CD4-positive, alpha-beta T cell treated with Interleukin-4 for 4 hours (primary cell): ENCODE data around the gene CDX2.
"Not testable (repeated sequence)": the region's sequence is repeated elsewhere in the genome, so short reads cannot be mapped to it uniquely, and the experiment has no call there.

Experiments
- DNase-seq: peaks from one replicate; pipeline ENCODE4 v3.0.0-alpha.2; 2020

The CDX2 gene, protein sequence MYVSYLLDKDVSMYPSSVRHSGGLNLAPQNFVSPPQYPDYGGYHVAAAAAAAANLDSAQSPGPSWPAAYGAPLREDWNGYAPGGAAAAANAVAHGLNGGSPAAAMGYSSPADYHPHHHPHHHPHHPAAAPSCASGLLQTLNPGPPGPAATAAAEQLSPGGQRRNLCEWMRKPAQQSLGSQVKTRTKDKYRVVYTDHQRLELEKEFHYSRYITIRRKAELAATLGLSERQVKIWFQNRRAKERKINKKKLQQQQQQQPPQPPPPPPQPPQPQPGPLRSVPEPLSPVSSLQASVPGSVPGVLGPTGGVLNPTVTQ

DNA sequence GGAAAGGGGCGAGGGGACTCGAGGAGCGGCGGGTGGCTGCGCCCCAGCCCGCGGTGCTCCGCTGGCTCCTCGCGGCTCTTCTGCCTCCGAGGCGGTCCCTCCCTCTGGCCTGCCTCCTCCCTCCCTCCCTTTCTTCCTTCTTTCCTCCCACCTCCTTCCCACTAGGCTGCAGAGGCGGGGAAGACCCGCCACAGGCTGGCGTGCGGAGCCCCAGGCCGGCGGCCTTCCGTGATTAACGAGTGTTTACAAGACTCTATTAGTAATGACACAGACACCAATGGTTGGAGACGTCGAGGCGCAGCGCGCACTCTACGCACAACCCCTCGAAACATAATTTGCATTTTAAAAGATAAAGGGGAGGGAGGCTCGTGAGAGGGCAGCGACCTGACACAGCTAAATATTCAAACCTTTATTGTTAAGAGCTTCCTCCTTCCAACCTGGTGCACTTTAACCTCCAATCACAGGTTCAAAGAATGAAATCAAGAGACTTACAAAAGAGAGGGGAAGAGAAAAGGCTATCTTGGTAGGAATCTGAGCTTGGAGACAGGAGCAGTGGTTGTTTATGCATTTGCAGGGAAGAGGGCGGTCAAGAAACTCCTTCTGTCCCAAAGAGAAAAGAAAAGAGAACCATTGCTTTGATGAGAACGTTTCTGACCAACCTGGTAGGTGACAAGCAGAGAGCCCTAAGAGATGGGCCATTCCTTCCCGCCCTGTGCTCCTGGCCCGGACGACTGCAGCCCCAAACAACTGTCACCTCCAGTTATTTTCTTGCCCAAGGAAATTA is at the start of gene CDX2:
Gene CDX2 (minus strand): TSS at position 234 of the 784 bp plus-strand sequence. CDS start 309 bp downstream, outside the sequence.
- DNase-seq = no peak

DNA sequence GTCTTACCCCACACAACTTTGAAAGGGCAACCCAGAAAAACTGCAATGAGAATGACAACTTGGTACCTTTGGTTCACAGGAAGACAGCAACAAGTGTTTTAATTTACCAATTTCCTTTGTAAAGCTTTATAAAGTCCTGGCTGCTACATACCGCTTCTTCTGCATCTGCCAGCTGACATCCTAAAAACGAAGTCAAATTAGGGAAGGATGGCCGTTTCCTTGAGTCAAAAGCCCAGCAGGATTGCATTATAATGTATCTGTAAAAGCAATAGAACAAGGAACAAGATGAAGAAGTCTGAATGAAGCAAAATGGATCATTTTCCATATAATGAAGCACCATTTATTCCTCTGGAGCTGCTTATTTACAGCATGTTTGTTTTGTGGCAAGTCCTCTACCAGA is 45.2 kb upstream of the CDX2 start:
- DNase-seq = no peak

DNA sequence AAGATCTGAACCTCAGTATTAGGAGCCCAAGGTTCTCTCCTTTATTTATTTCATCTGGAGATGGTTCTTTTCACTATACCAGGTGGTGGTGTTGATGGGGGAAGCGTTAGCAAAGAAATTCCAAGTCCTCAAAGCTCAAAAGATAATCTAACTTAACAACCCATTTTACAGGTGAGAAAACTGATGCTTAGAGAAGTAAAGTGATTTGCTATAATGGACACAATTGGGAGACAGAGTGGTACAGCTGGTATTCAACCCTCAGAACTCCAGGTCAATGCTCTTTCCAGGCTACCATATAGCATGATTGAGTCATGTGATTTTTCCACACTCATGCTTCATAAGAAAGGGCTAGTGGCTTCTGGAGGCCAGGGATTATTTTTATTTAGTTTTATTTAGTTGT is 44.4 kb upstream of the CDX2 start:
- DNase-seq = no peak

DNA sequence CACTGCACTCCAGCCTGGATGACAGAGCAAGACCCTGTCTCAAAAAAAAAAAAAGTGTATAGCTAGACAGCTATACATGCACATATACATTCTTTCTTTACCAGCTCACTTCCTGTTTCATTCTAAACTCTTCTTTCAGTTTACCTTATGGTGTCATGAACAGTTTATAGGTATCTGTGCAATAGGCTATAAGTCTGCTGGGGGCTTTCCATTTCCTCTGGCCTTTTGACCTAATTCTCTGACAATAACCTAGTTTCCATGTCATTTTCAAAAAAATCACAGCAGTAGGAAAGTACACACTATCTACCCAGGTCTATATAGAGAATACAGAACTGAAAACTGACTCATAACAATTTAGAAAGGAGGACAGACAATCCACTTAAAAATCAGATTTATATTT is 43.8 kb upstream of the CDX2 start:
- no peak for DNase-seq

DNA sequence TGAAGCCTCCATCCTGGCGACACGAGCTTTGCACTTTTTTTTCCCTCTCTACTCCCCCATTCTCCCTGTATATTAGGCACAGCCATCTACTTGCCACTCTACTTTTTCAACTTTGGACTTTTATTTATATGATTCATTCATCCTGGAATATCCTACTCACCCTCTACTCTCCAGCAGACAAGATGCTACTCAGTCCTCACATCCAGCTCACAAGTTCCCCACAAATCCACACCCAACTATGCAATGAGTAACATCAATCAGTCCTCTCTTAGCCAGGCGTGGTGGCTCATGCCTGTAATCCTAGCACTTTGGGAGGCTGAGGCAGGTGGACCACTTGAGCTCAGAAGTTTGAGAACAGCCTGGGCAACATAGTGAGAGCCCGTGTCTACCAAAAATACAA is 43.3 kb upstream of the CDX2 start:
- DNase-seq = no peak

DNA sequence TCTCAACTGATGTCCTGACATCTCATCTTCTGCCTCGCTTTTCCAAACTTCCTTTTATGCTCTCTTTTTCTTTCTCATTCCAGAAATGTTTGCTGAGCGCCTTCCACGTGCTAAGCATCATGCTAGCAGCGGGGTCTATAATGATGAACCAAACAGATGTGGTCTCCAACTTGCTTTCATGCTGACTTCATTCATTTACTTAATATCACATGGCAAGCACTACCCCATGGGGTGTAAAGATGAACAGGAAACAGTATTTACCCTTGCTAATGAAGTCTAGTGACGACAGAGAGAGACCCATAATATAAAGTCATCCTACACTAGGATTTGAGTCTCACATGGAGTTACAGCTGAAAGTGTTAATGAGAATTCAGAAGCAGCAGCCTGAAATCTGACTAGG is 40.9 kb upstream of the CDX2 start:
- DNase-seq = no peak

DNA sequence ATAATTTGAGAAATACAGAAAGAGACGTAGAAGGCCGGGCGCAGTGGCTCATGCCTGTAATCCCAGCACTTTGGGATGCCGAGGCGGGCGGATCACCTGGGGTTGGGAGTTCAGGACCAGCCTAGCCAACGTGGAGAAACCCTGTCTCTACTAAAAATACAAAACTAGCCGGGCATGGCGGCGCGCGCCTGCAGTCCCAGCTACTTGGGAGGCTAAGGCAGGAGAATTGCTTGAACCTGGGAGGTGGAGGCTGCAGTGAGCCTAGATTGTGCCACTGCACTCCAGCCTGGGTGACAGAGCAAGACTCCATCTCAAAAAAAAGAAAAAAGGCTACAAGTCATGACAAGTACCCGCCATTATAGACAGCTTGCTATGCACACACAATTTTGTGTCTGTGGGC is 35.9 kb upstream of the CDX2 start:
- DNase-seq = not testable (repeated sequence)

DNA sequence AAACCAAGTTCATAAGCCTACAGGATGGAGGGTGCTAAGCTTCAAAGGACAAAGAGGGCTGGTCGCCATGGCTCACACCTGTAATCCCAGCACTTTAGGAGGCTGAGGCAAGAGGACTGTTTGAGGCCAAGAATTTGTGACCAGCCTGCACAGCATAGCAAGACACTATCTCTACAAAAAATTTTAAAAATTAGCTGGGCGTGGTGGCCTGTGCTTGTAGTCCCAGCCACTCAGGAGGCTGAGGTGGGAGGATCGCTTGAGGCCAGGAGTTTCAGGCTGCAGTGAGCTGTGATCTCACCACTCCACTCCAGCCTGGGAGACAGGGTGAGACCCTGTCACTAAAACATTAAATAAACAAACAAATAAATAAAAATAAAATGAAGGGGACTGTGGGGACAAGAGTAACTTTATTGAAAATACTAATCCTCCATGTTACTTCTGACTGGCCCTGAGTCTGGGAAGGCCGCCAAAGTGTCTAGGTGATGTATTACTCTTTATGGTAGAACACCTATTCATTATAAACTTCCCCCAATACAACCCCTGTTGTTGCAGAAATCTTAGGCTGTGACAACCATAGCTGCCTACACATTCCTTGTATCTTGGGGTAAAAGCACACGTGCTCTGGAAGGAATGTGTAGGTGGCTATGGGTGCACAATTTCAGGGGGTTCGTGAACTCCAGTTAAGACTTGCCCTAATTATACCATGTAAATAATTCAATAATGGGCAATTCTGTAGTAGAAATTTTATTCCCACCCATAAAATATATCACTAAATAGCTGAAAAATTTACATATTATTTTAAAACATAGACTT is 34.0 kb upstream of the CDX2 start:
- no peak for DNase-seq

DNA sequence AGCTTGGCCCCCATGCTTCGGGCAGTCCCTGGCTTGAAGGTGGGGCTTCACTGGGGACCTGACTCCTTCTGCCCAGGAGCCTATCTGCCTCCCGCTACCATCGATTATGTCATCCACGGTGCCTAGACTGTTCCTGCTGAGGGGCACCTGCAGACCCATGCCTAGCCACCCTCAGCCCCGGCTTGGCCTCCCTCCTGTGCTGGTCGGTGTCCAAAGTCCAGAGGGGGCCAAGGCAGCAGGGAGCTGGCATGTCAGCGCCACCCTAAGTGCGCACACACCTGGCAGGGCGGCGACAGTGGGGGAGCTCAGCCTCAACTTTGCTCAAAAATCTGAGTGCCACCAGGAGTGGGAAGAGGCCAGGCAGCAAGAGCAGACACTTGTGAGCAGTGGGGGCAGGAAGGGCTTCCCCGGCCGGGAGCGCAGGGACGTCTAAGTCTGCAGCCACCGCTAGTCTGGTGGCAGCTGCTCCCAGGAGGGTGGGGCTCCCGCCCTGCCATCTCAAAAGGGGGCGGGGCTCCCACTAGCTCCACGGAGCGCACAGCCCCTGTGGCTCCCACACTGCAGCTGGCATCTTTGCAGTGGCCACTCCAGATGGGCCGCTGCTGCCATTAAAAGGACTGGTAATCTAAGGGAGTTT is 32.8 kb upstream of the CDX2 start:
- DNase-seq = no peak

DNA sequence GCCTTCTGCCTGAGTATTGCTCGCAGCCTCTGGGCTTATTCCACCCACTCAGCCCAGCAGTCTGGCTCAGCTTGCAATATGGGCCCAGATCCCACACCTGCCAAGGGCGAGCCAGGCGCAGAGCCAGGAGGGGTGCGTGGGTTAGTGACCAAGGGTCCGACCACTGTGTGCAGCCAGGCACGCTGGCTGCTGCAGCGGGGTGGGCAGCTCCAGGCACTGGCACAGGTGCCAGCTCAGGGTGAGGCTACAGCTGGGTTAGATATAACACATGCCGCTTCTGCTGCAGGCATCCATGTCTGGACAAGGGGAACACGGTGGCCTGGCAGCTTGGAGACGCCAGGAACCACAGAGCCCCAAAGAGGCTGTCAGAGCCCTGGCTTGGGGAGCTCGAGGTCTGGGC is 31.9 kb upstream of the CDX2 start:
- no peak for DNase-seq

DNA sequence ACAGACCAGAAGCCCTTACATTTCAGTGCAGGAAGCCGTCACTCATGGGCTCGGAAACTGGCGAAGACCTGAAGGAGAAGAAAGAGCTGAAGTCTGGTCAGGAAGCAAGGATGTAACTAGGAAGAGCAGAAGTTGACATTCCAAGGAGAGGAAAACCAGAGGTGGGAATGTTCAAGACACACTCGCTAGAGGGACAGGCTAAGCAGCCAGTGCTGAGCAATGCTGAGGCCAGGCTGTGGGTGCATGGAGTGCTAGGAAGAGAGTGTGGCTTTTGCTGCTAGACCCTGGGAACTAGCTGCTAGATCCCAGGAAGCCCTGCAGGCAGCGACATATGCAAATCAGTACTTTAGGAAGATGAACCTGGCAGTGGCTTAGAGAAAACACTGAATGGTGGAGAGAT is 31.5 kb upstream of the CDX2 start:
- no peak for DNase-seq

DNA sequence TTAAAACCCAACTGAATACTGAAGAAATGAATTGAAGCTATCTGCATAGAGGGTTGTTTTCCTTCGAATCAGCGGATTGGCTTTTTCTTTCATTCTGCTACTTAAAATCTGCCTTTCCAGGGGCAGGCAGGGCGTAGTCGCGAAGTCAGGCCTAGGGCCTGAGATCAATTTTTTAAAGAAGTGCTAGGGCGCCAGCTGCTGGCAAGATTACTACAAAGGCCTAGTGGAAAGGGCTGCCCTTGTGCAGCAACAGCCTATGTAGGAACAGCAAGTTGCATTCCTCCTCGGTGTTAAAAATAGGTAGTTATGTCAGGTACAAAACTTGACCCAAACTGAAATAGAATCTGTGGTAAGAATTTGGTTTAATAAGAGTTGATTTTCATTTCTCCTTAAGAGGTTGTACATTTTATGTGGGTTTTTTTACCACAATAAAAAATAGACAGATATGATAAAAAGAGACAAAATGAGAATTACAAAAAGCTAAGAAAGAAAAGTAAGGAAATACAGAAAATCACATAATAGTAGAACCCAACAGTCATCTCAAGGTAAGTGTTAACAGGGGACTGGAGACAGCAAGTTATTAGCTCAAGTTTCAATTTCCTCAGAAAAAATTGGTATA is 28.9 kb upstream of the CDX2 start:
- DNase-seq = no peak

DNA sequence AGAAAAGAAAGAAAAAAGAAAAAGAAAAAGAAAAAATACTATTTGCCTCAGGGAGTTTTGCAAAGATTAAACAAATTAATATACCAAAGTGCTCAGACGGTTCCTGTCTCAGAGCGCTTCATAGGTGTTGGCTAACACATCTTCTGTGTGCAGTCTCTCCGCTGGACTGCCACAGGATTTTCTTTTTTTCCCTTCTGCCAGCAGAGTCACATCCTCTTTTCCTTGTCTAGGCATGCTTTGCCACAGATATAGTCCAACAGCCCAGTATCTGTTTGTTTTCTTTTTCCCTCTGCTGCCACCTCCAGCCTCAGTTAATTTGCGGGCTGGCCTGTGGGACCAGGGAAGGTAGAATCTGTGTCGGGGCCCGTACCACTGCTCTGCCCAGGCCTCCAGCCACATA is 22.8 kb upstream of the CDX2 start:
- DNase-seq = no peak

DNA sequence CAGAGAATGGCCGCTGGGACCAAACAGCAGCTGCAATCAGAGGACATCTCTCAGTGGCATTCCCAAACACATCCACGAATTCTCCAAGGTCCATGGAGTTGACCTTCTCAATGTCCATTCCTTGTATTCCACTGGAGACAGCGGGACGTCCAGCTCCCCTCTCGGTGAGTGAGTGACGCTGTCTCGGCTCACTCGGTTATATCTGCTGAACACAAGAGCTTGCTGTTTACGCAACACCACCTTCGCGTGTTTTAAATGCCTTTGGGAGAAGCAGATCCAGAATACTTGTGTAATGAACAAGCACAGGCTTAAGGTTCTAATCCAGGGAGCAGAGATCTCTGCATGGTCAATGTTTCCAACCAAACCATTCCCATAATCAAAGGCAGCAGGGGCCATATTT is 19.4 kb upstream of the CDX2 start, which contains the start of gene URAD:
Gene URAD (minus strand): TSS at position 174 of the 400 bp plus-strand sequence. CDS start 56 bp downstream, at position 118.
- DNase-seq = no peak

DNA sequence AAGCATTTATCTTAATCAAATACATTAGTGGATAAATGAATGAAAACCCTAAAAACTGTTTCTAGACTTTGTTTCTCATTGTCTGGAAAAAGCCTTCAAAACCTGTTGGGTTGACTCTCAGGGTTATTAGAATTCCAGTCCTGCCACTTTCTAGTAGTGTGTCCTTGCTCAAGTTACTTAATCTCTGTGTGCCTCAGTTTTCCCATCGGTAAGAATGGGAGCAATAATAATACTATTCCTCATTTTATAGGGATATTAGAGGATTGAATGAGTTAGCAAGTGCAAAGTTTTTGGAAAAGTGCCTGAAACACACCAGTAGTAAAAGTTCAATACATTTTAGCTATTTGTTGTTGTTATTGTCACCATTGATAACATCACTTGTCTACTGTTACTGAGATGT is 16.5 kb upstream of the CDX2 start:
- DNase-seq = no peak

DNA sequence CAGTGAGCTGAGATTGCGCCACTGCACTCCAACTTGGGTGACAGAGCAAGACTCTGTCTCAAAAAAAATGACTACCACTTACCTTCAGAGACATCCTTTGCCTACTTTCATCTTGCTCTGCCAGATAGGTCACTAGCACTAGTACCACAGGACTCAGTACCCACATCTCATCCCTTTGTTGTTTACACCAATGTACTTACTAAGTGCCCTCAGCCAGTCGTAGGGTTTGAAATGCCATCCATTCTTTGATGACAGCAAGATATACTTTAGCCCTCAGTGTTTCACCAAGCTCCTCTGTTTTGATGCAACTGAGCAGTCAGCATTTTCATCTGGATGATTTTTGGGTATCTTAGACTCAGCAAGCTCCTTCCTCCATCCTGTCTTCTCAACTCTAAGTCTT is 13.2 kb upstream of the CDX2 start:
- DNase-seq = no peak

DNA sequence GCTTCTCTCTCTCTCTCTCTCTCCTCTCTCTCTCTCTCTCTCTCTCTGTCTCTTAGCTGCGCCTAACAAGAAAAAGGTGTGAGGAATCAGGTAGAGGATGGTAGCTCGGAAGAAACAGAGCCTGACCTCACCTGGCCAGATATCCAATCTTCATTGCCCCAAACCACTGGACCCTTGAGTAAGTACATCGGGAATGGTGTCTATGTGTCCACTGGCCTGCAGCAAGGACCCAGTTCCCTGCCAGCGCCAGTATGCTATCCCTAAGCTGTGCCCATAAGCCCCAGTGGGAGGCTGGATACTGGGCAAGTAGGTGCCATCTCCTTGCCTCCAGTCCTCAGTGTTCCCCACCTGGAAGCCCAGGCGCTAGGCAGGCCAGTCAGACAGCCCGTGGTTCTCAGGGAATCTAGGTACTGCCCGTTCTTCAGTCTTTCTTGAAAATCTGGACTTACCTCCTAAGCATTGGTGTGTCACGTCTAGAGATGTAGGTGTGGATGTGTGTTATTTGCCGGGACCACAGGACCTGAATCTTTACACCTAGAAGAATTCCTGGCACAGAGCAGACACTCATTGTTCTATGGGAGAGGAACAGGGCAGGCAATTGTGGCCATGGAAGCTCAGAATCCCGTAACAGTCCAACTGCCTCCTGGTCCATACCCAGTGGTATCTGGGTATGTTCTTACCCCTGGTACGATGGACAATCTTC is 12.0 kb upstream of the CDX2 start:
- DNase-seq = no peak

DNA sequence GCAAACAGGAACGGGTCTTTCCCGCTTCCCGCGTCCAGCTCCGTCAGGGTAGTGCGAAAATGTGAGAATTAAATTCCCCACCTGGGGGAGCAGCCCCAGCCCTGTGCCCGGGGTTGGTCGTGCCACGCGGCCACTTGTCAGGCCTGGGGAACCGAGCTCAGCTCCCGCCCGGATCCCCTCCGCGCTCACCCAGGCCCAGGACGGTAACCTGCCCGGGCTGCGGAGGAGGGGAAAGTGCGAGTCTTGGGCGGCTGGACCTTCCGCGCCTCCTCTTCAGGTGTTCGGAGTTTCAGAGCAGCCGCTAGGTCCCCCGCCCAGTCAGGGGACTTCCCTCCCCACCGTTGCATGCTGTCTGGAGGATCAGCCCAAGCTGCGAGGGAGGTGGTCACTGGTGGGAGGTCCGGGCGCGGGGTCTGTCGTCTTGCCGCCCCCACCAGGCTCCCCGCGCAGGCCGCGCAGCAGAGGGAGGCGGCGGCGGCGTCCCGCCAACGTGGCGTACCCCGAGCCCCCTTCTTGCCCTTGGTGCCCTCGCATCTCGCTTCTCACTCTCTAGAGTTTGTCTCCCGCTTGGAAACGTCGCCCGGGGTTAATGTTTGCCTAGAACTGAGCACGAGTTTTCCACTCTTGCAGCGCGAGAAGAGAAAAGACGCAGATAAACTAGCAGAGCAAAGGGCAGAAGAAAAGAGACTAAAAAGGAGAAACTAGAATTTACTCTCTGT is 11.3 kb upstream of the CDX2 start:
- no peak for DNase-seq

DNA sequence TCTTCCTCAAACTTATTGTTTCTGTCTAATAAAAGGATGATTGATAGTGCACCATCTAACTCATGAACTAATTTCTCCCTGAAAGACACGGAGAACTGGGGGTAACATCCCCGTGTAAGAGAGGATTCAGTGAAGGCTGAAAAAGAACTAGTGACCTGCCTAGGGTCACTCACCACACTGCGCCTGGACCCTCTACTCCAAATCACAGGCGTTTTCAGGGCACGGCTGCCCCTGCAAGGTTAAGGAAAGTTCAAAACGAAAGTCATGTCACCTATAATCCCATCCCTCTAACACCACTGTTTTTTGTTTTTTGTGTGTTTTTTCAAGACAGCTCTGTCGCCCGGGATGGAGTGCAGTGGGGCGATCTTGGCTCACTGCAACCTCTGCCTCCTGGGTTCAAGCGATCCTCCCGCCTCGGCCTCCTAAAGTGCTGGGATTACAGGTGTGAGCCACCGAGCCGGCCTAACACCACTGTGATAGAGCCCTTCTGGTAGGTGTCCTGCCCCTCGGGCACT is 10.7 kb upstream of the CDX2 start:
- no peak for DNase-seq

DNA sequence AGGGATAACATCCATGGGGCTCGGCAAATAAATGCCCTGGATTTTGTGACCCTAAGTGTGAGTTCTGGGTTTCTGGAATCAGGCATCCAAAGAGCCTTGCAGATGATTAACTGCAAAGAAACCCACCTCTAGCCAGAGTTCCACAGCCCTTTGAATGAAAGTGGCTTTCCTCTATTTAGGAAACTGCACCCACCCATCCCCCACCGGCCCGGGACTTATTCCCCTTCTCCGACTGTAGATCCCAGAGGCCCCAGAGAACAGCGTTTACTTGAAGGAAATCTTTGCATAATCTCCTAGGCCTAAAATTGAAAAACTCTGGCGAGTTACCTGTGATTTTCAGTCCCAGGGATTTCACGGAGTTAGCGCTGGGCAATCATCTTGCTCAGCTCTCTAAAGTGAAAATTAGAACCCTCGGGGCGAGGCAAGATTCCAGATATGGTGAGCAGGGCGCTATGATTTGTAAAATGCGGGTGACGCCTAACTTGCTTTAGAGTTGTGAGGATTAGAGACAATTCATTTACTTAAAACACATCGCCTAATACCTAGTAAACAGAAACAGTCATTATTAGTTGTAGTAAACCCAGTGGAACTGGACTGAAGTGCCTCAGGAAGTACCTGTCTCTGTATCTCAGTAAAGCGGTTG is 10.0 kb upstream of the CDX2 start:
- no peak for DNase-seq
